Thoracic aorta (tissue), 2 donors: ENCODE results near the gene FHDC1. TPM values are rescaled to one million over a fixed set of nuclear protein-coding genes. Genes with fewer than 3 reads are reported as not detected.

Source experiments
- ATAC-seq: fragments of 150-250 bp; one replicate; pipeline ENCODE4 v1.8.0; 2017; ENCODE audit warnings: low read depth; ENCODE audit not compliant: insufficient number of reproducible peaks, low FRiP score
- DNase-seq: peaks from one replicate; pipeline ENCODE4 v3.0.0-alpha.2; 2020; ENCODE audit warnings: low spot score
- H3K27ac ChIP-seq, 2 donors: fragments of 200-600 bp; sonication (generic); 1 replicate in 1 of 2; 2 replicates in 1 of 2; pipeline ENCODE4 v1.5.1; 2016; ENCODE audit warnings: mild to moderate bottlenecking in 2 of 2, moderate library complexity in 2 of 2
- H3K27me3 ChIP-seq: fragments of 200-600 bp; sonication (generic); replicated peaks from 2 replicates; pipeline ENCODE4 v1.6.0; 2016; ENCODE audit warnings: mild to moderate bottlenecking; ENCODE audit not compliant: insufficient read depth
- H3K36me3 ChIP-seq: fragments of 200-600 bp; sonication (generic); one replicate; pipeline ENCODE4 v1.5.1; 2016
- H3K4me1 ChIP-seq, 2 donors: fragments of 200-600 bp; sonication (generic); 1 replicate in 1 of 2; 2 replicates in 1 of 2; pipeline versions ENCODE4 v1.5.1 to v1.6.0; 2016; ENCODE audit warnings: low read depth in 2 of 2, mild to moderate bottlenecking in 1 of 2; ENCODE audit not compliant: control insufficient read depth in 1 of 2
- H3K4me3 ChIP-seq: fragments of 200-600 bp; sonication (generic); 2 replicates; pipeline ENCODE4 v1.5.1; 2016; ENCODE audit warnings: mild to moderate bottlenecking
- H3K9me3 ChIP-seq: fragments of 200-600 bp; sonication (generic); 2 replicates; pipeline ENCODE4 v1.5.1; 2016
- total RNA-seq, 2 donors: library from RNA; depleted of rRNA; stranded (reverse); fragments of >200 nt; gene quantifications; one replicate each; pipeline versions ENCODE4 v1.1.0 to v1.2.3, GENCODE V29; 2016
- TF ChIP-seq, protein P1 (sequence below): fragments of 200-600 bp; sonication (generic); IDR thresholded peaks from one replicate; pipeline ENCODE4 v1.5.1; 2019; ENCODE audit warnings: antibody characterized with exemption

Gene FHDC1, protein sequence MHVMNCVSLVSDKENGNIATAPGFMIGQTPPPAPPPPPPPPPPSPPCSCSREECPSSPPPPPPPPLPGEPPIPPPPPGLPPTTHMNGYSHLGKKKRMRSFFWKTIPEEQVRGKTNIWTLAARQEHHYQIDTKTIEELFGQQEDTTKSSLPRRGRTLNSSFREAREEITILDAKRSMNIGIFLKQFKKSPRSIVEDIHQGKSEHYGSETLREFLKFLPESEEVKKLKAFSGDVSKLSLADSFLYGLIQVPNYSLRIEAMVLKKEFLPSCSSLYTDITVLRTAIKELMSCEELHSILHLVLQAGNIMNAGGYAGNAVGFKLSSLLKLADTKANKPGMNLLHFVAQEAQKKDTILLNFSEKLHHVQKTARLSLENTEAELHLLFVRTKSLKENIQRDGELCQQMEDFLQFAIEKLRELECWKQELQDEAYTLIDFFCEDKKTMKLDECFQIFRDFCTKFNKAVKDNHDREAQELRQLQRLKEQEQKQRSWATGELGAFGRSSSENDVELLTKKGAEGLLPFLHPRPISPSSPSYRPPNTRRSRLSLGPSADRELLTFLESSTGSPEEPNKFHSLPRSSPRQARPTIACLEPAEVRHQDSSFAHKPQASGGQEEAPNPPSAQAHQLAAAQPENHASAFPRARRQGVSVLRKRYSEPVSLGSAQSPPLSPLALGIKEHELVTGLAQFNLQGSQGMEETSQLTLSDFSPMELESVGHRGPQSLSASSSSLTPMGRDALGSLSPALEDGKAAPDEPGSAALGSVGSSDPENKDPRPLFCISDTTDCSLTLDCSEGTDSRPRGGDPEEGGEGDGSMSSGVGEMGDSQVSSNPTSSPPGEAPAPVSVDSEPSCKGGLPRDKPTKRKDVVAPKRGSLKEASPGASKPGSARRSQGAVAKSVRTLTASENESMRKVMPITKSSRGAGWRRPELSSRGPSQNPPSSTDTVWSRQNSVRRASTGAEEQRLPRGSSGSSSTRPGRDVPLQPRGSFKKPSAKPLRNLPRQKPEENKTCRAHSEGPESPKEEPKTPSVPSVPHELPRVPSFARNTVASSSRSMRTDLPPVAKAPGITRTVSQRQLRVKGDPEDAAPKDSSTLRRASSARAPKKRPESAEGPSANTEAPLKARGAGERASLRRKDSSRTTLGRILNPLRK
- total RNA-seq, result under 1 TPM; 0.27 to 0.35 TPM

DNA sequence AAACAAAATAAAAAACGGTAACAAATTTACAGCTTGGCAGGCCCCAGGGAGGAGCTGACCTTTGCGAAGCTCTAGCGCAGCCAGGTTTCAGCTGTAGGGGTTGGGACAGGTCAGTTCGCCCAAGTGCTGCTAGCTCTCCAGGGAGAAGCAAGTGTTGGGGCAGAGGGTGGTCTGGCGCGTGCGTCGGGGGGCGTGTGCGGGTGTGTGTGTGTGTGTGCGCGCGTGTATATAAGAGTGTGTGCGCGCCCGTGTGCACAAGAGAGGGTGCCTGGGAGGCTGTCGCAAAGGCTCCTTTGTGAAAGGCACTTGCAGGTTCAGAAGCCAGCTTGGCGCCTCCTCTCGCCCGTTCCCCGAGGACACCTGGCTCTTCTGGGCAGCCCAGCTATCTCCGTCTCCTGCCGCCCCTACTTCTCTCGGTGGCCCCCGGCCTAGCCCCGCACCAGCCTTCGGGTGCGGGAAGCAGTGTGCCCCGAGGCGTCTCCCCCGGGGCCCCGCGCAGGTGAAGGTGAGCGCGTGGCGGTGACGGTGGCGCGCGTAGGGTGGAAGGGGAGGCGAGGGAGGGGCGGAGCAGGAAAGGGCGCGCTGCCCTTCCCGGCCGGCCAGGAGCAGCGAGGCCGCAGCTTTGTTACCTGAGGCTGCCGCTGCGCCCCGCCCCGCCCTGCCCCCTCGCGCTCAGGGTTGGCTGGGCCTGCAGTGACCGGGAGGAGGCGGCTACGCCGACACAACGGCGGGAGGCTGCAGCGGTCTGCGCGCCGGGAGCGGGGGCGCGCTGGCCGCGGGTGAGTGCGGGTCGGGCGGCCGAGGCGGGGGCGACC is at the start of gene FHDC1:
TSS of gene FHDC1 (plus strand) at position 693 of the 815 bp plus-strand sequence. CDS start 6,735 bp downstream, outside the sequence.
- no peaks in the 10 kb centered on the region for H3K9me3 ChIP-seq
- H3K4me1 ChIP-seq, result peaks cover 6 to 23% of the 10 kb centered on the region in 2 donors
- peak within 1 kb of the TSS; percentile 80 for H3K4me3 ChIP-seq
- no peaks in the 10 kb centered on the region for H3K36me3 ChIP-seq
- H3K27me3 ChIP-seq, result no peaks in the 10 kb centered on the region
- TF ChIP-seq, protein P1, sequence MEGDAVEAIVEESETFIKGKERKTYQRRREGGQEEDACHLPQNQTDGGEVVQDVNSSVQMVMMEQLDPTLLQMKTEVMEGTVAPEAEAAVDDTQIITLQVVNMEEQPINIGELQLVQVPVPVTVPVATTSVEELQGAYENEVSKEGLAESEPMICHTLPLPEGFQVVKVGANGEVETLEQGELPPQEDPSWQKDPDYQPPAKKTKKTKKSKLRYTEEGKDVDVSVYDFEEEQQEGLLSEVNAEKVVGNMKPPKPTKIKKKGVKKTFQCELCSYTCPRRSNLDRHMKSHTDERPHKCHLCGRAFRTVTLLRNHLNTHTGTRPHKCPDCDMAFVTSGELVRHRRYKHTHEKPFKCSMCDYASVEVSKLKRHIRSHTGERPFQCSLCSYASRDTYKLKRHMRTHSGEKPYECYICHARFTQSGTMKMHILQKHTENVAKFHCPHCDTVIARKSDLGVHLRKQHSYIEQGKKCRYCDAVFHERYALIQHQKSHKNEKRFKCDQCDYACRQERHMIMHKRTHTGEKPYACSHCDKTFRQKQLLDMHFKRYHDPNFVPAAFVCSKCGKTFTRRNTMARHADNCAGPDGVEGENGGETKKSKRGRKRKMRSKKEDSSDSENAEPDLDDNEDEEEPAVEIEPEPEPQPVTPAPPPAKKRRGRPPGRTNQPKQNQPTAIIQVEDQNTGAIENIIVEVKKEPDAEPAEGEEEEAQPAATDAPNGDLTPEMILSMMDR, result no peak
- no peak within 1 kb of the TSS for H3K27ac ChIP-seq
- ATAC-seq (no peak), DNase-seq (no peak)

DNA sequence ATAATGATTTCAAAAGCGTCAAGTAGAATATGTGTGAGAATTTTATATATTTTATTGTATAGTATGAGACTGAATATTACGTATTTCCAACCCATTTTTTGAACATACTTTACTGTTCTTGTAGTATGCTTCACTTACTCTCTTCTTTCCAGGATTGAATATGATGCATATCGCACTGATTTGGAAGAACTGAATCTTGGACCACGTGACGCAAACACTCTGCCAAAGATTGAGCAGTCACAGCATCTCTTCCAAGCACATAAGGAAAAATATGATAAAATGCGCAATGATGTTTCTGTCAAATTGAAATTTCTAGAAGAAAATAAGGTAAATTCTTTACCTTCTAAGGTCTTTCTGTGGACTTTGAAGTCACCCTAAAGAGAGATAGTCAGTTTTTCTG is 48.1 kb upstream of the FHDC1 start:
- Histone ChIP-seq H3K27me3 (no peaks in the 10 kb centered on the region), H3K4me3 (no peak overlapping the region), H3K36me3 (peaks cover 16% of the 10 kb centered on the region), H3K9me3 (no peaks in the 10 kb centered on the region), H3K4me1 (no peaks in the 10 kb centered on the region), H3K27ac (no peak overlapping the region)
- no peak for DNase-seq
- ATAC-seq, result no peak
- TF ChIP-seq, protein P1, result no peak

DNA sequence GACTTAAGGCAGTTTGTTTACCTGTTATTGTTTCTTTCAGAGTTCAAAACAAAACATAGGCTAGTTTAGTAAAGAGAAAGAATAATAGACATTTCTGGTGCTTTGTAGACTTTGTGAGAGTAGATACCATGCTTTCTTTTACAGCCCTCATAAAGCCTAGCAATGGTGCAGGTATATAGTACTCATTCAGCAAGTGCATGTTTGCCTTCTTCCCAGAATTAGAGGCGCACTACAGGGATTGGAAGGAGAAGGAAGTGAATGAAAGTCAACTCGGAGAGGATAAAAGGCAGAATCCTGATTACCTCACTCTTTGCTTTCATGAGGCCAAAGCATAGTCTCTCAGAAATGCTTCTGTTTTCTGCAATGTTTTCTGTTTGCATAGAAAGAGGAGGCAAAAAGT is 43.1 kb upstream of the FHDC1 start:
- DNase-seq, result no peak
- ATAC-seq, result no peak
- peaks cover 10% of the 10 kb centered on the region for H3K36me3 ChIP-seq
- no peak overlapping the region for H3K27ac ChIP-seq
- TF ChIP-seq, protein P1, result no peak
- no peaks in the 10 kb centered on the region for H3K27me3 ChIP-seq
- H3K4me1 ChIP-seq, result no peaks in the 10 kb centered on the region
- H3K9me3 ChIP-seq, result no peaks in the 10 kb centered on the region
- no peak overlapping the region for H3K4me3 ChIP-seq

DNA sequence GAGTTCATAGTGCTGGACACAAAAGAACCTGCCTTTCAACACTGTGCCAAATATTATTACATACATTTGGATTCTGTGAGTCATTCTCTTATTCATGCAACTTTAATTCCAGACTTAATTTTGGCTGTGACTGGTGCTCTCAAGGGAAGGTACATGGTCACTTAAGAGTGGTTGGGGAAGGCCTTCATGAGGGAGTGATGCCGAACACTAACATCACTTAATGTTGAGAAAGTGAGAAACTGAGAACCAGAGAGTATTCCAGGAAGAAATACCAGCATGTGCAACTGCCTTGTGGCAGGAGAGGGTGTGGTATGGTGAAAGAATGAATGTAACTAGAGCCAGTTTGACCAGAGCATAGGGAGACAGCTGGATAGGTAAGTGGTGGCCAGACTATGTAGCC is 41.5 kb upstream of the FHDC1 start:
- no peaks in the 10 kb centered on the region for H3K27me3 ChIP-seq
- H3K4me1 ChIP-seq, result no peaks in the 10 kb centered on the region
- no peak overlapping the region for H3K4me3 ChIP-seq
- TF ChIP-seq, protein P1, result no peak
- H3K9me3 ChIP-seq, result no peaks in the 10 kb centered on the region
- no peak overlapping the region for H3K27ac ChIP-seq
- ATAC-seq (no peak), DNase-seq (no peak)
- H3K36me3 ChIP-seq, result peaks cover 8% of the 10 kb centered on the region
